HG03095 (cell line): ENCODE measurements around the gene RITA1.
A peak's percentile ranks its signal among the peaks of the same experiment; 100 is the strongest.

Experiments
- ATAC-seq: cut with Tn5 transposase; IDR thresholded peaks from one replicate; pipeline ENCODE4 v1.9.1; 2021; ENCODE audit warnings: moderate library complexity; ENCODE audit not compliant: unreplicated experiment

RITA1 gene

DNA sequence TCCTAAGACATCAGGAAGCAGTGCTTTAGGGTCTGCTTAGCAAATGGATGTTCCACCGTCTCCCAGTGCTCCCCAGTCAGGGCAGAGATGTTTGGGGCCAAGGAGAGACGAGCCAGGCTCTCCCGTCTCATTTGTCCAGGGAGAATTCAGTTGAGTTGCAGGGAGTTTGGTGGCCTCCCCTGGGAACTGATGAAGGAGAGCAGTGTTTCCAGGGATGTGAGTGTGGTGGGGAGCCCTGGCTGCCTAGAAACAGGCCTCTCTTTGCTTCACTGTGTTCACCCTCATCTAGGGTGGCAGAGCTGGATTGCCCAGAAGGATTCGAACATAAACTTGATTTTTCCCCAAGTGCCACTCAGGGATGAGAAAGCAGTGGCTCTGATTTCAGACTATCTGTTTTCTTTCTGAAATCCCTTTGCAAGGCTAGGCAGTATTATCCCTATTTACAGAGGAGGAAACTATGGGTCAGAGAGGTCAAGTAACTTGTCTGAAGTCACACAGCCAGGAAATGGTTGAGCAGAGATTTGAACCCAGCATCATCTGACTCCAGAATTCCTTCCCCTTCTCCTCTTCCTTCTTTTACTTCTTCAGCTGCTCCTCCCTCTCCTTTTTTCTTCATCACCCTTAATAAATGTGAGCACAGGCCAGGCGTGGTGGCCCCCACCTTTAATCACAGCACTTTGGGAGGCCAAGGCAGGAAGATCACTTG is 42.3 kb downstream of the RITA1 start:
- ATAC-seq: no peak

DNA sequence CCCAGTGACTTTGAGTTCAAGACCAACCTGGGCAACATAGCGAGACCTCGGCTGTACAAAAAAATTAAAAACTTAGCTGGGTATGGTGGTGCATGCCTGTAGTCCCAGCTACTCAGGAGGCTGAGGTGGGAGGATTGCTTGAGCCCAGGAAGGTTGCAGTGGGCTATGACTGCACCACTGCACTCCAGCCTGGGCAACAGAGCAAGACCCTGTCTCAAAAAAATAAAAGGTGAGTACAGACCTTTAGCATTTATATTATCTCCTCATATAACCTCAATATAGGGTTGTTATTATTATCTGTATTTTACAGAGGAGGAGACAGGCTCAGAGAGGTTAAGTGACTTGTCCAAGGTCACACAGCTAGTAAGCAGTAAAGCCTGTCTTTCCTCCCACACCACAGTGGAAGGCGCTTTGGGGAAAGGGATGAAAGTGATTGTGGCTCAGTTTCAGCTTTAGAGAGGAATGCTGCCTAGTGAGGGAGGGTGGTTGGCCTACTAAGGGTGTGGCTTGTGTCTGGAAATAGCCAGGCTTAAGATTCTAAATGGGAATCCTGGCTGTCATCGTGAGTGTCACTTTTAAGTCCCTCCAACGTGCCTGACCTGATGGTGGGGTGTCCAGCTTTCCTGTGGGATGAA is 43.0 kb downstream of the RITA1 start:
- ATAC-seq: no peak

DNA sequence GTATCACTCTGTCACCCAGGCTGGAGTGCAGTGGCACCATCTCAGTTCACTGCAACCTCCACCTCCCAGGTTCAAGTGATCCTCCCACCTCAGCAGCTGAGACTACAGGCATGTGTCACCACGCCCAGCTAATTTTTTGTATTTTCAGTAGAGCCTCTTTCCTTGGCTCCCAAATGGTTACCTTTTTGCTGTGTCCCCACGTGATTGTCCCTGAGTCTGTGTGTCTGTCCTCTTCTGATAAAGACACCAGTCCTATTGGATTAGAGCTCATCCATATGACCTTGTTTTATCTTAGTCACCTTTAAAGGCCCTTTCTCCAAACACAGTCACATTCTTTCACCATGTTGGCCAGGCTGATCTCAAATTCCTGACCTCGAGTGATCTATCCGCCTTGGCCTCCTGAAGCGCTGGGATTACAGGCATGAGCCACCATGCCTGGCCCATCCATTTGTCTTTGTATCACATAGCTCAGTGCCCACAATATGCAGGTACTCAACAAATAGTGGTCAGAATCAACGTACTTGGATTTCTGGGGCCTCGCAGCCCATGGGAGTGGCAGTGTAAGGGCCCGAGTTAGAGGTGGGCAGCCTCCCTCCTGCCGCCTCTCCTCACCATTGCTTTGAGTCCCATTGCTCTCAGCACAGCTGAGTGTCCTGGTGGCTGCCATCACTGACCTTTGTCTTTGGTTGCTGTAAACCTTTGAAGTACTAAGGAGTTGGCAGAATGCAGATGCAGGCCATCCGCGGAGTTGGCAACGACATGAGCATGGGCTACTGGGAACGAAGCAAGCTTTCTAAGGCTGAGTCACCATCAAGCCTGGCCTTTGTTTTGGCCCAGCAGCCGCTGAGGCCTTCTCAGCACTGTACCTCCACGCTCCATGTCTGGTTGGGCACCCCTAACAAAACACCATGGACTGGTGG is 45.1 kb downstream of the RITA1 start:
- ATAC-seq: peak; percentile 1

DNA sequence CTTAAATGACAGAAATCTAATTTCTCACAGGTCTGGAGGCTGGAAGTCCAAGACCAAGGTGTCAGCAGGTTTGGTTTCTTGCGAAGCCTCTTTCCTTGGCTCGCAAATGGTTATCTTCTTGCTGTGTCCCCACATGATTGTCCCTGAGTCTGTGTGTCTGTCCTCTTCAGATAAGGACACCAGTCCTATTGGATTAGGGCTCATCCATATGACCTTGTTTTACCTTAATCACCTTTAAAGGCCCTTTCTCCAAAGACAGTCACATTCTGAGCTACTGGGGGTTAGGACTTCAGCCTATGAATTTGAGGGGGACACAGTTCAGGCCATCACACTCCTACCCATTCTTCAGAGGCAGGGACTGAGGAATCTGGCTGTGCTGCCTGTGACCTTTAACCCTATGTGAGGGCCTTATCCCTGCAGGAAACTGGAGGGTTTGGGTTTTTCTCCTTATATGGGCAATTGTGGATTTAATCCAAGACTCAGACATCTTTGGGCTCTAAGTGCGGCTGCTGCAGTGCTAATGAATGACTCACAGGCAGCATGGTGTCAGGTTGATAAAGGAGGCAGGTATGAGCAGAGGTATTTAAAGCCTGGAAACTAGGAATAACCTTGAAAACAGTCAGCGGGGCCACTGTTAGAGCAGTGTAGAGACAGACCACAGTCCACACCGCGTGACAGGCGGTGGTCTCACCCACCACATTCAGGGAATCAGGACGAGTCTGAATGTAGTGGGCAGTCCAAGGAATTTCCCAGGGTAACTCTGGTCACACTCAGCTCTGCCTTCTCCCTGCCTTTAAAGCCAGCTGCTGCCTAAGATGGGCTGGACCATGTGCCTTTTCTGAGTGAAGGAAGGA is 45.9 kb downstream of the RITA1 start:
- no peak for ATAC-seq

DNA sequence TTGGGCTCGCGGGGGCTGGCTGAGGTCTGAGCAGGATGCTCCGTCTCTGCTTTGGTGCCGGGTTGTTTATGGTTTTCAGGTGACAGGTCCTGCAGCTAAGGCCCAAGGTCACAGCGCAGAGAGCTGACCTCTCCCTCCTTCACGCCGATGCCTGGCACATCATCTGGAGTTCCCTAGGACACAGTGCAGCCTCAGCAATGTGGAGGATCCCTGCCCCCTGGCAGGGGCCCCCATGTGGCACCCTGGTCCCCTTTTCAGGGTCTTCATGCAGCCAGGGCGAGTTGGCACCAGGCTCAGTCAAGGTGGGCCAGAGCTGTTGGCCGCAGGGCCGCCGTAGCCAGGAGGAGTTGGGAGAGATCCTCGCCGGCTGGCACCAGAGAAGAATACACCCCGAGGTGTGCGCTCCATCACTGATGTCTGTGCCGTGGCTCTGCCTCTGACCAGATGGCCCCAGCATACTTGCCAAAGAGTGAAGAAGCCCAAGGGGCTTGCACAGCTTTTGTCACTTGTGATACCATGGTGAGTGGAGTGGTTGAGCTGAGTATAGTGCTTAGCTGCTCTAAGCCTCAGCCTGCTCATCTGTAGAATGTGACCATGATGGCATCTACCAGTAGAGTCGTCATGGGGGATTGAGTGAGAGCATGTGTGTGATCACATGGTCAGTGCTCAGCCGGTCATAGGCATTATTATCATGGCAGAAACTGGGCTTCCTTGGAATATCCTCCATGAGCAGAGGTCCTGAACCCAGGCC is 46.7 kb downstream of the RITA1 start:
- no peak for ATAC-seq

DNA sequence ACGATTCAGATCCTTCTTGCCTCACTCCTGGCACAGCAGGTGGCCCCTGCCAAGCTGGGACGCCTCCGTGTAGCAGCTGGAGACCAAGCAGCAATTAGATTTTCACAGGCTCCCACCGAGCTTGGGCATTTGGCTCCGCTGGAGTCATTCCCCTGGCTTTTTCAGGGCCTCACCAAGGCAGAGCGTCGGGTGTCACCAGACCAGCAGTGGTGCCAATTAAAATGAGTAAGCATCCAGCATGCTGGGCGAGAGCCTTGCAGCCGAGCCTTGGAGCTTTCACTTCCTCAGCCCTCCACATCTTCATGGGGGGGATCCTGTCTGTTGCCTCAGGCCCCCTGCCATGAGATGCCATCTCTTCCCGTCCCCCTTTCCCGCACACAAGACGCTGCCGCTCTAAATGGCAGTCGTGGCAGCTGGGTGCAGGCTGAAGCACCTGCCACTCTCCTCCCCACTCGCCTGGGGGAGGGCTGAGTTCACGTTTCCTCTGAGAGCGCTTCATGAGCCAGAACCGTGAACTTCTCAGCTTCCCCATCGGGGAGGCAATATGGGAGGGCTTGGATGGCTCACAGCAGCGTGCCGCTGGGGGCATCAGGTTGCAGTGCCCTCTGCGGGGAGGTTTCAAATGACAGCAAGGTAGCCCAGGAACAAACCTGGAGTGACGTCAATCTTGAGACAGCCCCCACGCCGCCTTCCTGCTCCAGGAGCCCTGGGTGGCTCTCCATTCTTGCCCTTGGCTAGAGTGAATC is 47.5 kb downstream of the RITA1 start:
- peak; percentile 41 for ATAC-seq

DNA sequence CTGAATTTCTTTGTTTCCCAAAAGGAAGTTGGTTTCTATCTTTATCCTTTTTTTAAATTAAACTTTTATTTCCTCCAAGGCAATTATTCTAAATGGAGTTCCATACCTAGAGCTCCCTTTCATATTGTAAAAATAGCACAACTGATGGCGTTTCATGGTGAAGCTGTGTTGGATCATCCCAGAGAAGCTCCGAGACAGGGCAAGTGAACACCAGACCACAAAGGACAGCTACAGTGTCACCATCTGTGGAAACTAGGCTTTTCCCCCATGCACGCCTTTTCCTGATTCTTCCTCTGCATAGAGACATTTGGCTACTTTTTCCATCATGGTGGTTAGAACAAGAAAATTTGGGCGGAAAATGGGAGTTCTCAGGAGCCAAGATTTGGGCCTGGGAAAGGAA is 48.4 kb downstream of the RITA1 start:
- ATAC-seq: no peak

DNA sequence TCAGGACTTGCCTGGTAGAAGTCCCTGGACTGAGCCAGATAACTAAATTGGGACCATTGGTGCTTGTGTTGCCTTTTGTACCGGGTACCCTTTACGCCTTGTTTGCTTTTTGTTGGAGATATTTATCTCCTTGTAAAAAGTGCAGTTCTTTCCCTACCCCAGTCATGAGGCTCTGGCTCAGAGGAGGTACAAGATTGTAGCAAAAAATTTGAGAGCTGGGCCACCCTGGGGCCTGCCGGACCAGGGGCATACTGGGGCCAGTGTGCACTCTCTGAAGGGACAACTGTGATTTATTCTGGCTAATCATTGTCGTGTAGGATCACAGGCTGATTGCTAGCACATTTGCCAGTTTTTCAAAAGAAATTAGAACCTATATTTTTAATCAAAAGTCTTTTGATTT is 49.0 kb downstream of the RITA1 start:
- no peak for ATAC-seq

DNA sequence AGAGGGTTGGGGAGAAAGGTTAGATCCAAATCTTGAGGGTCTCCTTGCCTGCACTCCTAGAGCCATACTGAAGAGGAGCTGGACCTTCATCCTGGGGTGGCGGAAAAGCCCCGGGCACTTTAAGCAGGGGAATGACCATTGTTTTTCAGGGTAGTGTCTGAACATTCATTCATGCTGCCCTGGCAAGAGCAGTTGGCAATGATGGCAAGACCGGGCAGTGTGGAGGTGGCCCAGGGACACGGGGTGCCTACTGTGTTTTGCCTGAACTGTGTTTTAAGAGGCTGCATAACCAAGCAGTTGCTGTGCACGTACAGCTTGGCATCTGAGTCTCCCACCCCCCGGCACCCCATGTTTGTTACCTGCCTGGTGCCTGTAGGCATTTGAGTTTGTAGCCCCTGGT is 50.5 kb downstream of the RITA1 start:
- no peak for ATAC-seq

DNA sequence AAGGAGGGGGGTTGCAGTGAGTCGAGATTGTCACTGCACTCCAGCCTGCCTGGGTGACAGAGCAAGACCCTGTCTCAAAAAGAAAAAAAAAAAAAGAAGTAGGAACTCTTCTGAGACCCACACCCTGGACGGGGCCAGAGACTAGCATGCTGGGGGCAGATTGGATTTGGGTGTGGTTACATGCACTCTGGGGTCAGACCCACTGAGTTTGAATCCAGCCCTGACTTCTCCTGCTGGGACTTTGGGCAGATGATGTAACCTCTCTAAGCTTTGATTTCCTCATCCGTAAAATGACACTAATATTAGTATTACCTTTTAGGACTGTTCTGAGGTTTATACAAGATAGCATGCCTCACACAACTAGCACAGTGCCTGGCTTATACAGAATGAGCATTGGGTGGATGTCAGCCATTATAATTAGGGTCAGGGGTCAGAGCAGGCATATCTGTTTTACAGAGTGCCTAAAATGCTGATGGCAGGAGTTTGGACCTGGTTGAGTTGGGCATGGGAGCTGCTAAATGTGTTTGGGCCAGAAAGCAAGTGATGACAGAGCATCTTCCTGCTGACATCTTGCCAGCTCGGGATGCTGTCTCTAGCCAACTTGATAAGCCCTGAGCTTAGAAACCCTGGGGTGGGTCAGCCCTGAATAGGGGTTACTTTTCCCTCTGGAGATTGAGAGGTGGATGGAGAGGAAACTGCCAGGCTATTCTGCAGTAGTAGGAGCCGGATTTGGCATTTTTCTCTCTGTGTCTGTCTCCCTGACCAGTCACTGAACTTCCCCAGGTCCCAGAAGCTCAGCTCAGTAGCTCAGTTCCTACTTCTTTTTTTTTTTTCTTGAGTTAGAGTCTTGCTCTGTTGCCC is 51.2 kb downstream of the RITA1 start:
- ATAC-seq: no peak

DNA sequence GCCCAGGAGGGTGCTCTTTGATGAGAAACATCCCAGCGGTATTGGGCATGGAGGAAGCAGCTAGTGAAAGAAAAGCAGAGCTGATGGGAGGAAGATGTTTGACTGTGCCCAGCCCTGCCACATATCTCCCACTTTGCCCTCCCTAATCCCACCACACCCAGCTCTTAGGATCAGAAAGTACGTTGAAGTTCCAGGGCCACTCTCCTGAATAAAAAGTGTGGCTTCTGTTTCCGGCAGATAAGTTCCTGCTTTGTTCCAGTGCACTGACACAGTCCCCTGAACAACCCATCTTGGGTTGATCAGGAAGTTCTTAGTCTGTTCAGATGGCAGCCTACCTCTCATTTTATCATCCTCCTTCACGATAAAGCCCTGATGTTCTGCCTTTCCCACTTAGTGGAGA is 52.2 kb downstream of the RITA1 start:
- no peak for ATAC-seq

DNA sequence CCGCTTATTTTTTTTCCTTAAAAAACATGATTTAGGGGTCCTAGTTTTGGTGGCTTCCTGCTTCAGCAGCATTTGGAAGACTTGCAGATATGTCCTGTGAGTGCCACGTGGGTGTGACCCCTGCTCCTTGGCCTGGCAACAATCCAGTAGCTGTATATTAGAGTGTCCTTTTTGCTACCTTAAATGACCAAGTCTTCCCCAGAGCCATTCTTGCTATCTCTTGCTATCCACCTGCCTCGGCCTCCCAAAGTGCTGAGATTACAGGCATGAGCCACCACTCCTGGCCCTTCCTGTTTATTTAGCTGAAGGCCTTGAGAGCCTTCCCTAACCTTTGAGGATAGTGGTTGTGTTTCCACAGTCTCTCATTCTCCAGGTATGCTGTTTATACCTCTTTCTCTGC is 52.8 kb downstream of the RITA1 start:
- ATAC-seq: no peak

DNA sequence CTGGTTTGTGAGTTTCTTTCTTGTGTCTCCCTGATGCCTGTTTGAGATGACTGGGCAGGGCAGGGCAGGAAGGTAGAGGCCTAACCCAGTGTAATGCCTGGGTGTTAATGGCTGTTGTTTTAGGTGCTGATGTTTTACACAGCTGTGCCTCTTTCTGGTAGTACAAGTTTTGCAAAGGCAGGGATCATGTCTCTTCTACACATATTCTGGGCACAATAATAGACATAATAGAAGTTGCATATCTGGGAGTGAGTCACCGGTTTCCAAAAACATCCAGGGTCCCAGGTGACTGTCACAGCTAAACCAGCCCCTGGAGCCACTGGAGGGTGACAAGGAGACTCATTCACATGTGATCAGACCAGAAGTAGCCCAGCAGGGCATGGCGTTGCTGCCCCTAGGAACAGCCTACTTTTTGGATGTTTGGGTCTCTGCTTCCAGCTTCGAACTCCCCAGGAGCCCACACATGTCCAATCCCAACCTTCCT is 53.8 kb downstream of the RITA1 start:
- no peak for ATAC-seq

DNA sequence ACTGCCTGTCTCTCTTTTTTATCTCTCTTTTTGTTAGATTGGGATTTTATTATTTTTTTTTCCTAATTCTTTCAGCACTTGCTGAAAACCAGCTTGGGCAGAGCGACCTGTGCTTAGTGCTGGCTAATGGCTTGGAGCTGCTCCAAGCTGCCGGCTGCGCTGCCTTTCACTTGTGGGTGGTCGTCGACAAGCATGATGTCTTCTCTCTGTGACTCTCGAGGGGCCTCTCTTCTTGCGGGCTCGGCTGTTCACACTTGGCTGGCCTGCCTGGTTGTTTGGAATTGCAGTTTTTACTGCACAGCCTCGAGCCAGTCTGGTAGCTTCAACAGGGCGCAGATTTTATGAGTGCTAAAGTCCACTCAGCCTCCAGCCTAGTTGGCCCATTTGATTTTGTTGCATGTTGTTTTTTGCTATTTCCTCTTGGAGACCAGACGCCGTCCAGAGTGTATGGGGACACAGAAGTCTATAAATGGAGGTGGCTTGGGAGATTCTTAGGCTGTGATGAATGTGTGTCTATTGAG is 54.4 kb downstream of the RITA1 start:
- no peak for ATAC-seq

DNA sequence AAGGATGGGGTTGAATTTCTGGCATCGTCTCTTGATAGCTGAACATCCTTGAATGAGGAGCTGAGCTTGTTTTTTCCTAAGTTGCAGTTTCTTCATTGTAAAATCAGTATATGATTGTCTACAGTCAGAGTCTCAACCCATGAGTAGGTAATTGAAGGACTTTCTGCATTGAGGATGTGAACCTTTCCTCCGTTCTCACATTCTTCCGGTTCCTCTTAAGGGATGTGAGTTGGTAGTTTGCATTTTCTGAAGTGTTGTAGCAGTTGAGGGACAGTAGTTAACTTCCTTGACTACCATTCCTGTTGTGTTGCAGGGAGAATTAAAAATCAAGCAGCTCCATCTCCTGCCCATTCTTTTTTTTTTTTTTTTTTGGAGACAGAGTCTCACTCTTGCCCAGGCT is 54.9 kb downstream of the RITA1 start:
- ATAC-seq: peak; percentile 63

DNA sequence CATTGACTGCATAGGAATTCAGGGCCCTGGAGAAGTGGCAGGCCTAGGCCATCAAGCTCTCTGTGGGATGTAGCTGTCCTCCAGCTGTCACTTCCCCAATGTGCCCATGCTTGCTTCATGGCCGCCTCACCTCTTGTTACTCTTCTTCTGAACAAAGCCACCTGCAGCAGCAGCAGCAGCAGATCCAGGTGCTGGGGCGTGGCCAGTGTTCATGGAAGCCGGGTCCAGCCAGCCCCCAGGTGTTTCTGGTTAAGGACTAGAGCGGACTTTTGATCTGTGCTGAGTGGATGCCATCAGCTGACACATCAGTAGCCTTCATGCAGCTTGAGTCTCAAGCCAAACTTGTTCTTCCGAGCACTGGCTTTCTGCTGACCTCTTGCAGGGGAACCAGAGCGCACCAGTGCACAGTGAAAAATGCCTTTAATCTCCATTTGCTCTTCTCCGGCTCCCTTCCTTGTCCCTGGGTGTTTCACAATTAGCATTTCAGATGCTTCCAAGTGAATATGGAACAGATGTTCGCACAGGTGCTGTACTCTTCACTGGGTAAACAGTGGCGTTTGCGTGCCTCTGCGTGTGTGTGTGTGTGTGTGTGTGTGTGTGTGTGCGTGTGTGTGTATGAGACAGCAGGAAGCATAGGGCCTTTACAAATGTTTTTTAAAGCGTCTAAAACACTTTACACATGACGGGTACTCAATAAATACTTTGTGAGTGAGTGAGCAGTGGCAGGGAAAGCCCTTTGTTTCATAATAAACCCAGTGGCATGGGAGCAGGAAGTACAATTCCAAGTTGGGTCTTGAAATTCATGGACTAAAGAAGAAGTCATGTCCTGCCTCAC is 55.9 kb downstream of the RITA1 start:
- ATAC-seq: no peak
